Suprapubic skin (tissue), 4 donors: ENCODE results near the gene IDNK.

Experiments
- EP300 ChIP-seq: sonication (generic); formaldehyde crosslinking; IDR thresholded peaks from one replicate; pipeline ENCODE4 v1.6.1; 2017; ENCODE audit warnings: antibody characterized with exemption
- POLR2A ChIP-seq, 2 donors: fragments of 450-650 bp; IDR thresholded peaks; one replicate each; pipeline ENCODE4 v1.6.1; 2017; ENCODE audit warnings: antibody characterized with exemption in 2 of 2, mild to moderate bottlenecking in 2 of 2, moderate library complexity in 2 of 2
- POLR2AphosphoS5 ChIP-seq, 3 donors: sonication (generic); formaldehyde crosslinking; IDR thresholded peaks; one replicate each; pipeline ENCODE4 v1.6.1; 2017; ENCODE audit warnings: antibody characterized with exemption in 3 of 3
- TF ChIP-seq, protein P1 (sequence below), 2 donors: fragments of 200-600 bp in 1 of 2; fragments of 450-650 bp in 1 of 2; sonication (generic) in 1 of 2; IDR thresholded peaks; one replicate each; pipeline ENCODE4 v1.5.1; 2016 to 2019; ENCODE audit warnings: antibody characterized with exemption in 2 of 2, mild to moderate bottlenecking in 1 of 2, moderate library complexity in 1 of 2

DNA sequence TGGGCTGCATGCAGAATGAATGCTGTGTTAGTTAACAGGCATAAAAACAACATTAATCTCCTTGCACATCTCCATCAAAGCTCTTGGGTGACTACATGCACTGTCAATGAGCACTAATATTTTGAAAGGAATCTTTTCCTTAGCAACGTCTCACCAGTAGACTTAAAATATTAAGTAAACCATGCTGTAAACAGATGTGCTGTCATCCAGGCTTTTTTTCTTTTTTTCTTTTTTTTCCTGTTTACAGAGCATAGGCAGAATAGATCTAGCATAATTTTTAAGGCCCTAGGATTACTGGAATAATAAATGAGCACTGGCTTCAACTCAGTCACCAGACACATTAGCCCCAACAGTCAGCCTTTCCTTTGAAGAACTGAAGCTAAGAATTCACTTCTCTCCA lies 48.5 kb downstream of the IDNK start:
- TF ChIP-seq POLR2AphosphoS5 (IDR thresholded peaks at IDR 0.05) (no peak), EP300 (no peak), POLR2A (IDR thresholded peaks at IDR 0.05) (no peak)
- TF ChIP-seq, protein P1, sequence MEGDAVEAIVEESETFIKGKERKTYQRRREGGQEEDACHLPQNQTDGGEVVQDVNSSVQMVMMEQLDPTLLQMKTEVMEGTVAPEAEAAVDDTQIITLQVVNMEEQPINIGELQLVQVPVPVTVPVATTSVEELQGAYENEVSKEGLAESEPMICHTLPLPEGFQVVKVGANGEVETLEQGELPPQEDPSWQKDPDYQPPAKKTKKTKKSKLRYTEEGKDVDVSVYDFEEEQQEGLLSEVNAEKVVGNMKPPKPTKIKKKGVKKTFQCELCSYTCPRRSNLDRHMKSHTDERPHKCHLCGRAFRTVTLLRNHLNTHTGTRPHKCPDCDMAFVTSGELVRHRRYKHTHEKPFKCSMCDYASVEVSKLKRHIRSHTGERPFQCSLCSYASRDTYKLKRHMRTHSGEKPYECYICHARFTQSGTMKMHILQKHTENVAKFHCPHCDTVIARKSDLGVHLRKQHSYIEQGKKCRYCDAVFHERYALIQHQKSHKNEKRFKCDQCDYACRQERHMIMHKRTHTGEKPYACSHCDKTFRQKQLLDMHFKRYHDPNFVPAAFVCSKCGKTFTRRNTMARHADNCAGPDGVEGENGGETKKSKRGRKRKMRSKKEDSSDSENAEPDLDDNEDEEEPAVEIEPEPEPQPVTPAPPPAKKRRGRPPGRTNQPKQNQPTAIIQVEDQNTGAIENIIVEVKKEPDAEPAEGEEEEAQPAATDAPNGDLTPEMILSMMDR (IDR thresholded peaks at IDR 0.05): no peak
